GM19397 (cell line): ENCODE results near the gene SDS.

ENCODE experiments used
- ATAC-seq: cut with Tn5 transposase; IDR thresholded peaks from one replicate; pipeline ENCODE4 v1.9.1; 2021; ENCODE audit warnings: mild to moderate bottlenecking, moderate library complexity; ENCODE audit not compliant: unreplicated experiment

Gene SDS

GRCh38 chr12:113385282-113385882 lies 18.3 kb downstream of the SDS start:
- ATAC-seq = no peak

- no peak for ATAC-seq
Observed at GRCh38 chr12:113384778-113385177, 18.9 kb downstream of the SDS start.

- ATAC-seq = no peak
Observed at GRCh38 chr12:113382206-113382605, 21.5 kb downstream of the SDS start.

- no peak for ATAC-seq
Observed at GRCh38 chr12:113381220-113381619, 22.5 kb downstream of the SDS start.

GRCh38 chr12:113378291-113378690 lies 25.4 kb downstream of the SDS start:
- ATAC-seq = no peak

GRCh38 chr12:113374823-113375428 lies 28.8 kb downstream of the SDS start:
- ATAC-seq = no peak

GRCh38 chr12:113373969-113374368 lies 29.7 kb downstream of the SDS start:
- ATAC-seq = no peak

GRCh38 chr12:113373440-113373839 lies 30.2 kb downstream of the SDS start:
- ATAC-seq = no peak

GRCh38 chr12:113372371-113372770 lies 31.3 kb downstream of the SDS start:
- no peak for ATAC-seq

- no peak for ATAC-seq
Observed at GRCh38 chr12:113371808-113372207, 31.9 kb downstream of the SDS start.

GRCh38 chr12:113370923-113371682 lies 32.6 kb downstream of the SDS start:
- no peak for ATAC-seq

GRCh38 chr12:113369391-113369985 lies 34.2 kb downstream of the SDS start:
- ATAC-seq = no peak

- no peak for ATAC-seq
Observed at GRCh38 chr12:113368331-113368730, 35.4 kb downstream of the SDS start.

GRCh38 chr12:113366827-113367226 lies 36.9 kb downstream of the SDS start:
- ATAC-seq = no peak

GRCh38 chr12:113365639-113366395 lies 37.9 kb downstream of the SDS start:
- no peak for ATAC-seq

GRCh38 chr12:113364698-113365097 lies 39.0 kb downstream of the SDS start:
- ATAC-seq = no peak

GRCh38 chr12:113361574-113362370 lies 41.9 kb downstream of the SDS start:
- no peak for ATAC-seq

GRCh38 chr12:113359939-113360748 lies 43.5 kb downstream of the SDS start:
- ATAC-seq = no peak

GRCh38 chr12:113359133-113359938 lies 44.4 kb downstream of the SDS start:
- no peak for ATAC-seq
